ENCODE results near the gene CCL3.

GRCh38 chr17:36071751-36072150, 18.2 kb downstream of the CCL3 start:
- no peak for TF ChIP-seq CTCF (IDR thresholded peaks at IDR 0.05; ENCODE audit: poor library complexity, severe bottlenecking)
- no peak for TF ChIP-seq POLR2AphosphoS5 (IDR thresholded peaks at IDR 0.05)

Data from neural cell (in vitro differentiated cells).